NCI-H1092 treated with DMSO at 0.1 percent for 48 hours (cell line): ENCODE data around the gene SORL1.
"Not testable (repeated sequence)": the region's sequence is repeated elsewhere in the genome, so short reads cannot be mapped to it uniquely, and the experiment has no call there.

Source experiments
- DNase-seq: peaks from one replicate; lab custom pipeline; 2025; lab: John Stamatoyannopoulos, UW

Gene SORL1

GRCh38 chr11:121503051-121503450, 50.9 kb downstream of the SORL1 start:
- no peak for DNase-seq

GRCh38 chr11:121506237-121506636, 54.1 kb downstream of the SORL1 start:
- not testable (repeated sequence) for DNase-seq

- DNase-seq: no peak
Observed at GRCh38 chr11:121508449-121508848, 56.3 kb downstream of the SORL1 start.

- DNase-seq: no peak
Observed at GRCh38 chr11:121510438-121510837, 58.3 kb downstream of the SORL1 start.

- DNase-seq: no peak
Observed at GRCh38 chr11:121512468-121513465, 60.7 kb downstream of the SORL1 start.

- no peak for DNase-seq
Observed at GRCh38 chr11:121513807-121514206, 61.7 kb downstream of the SORL1 start.

GRCh38 chr11:121514432-121515334, 62.6 kb downstream of the SORL1 start:
- DNase-seq: no peak

- no peak for DNase-seq
Observed at GRCh38 chr11:121515335-121515671, 63.2 kb downstream of the SORL1 start.

GRCh38 chr11:121517996-121518395, 65.9 kb downstream of the SORL1 start:
- no peak for DNase-seq

GRCh38 chr11:121520243-121521144, 68.4 kb downstream of the SORL1 start:
- no peak for DNase-seq

GRCh38 chr11:121521145-121522042, 69.3 kb downstream of the SORL1 start:
- DNase-seq: no peak

GRCh38 chr11:121522043-121522941, 70.2 kb downstream of the SORL1 start:
- no peak for DNase-seq

GRCh38 chr11:121523581-121524232, 71.6 kb downstream of the SORL1 start:
- DNase-seq: no peak

- peak; percentile 92 for DNase-seq
Observed at GRCh38 chr11:121524233-121524631, 72.1 kb downstream of the SORL1 start.

GRCh38 chr11:121525376-121525775, 73.3 kb downstream of the SORL1 start:
- no peak for DNase-seq

- no peak for DNase-seq
Observed at GRCh38 chr11:121530257-121530656, 78.1 kb downstream of the SORL1 start.

GRCh38 chr11:121533601-121534000, 81.5 kb downstream of the SORL1 start:
- peak; percentile 68 for DNase-seq

GRCh38 chr11:121534131-121535093, 82.3 kb downstream of the SORL1 start:
- peak; percentile 85 for DNase-seq
